Osteocyte (in vitro differentiated cells): Measurements from ENCODE around the gene PHC3. TPM values are rescaled to one million over a fixed set of nuclear protein-coding genes. Genes with fewer than 3 reads are reported as not detected.

Experiments
- DNase-seq: peaks from one replicate; pipeline ENCODE4 v3.0.0; 2021; ENCODE audit warnings: mixed read lengths; ENCODE audit not compliant: unreplicated experiment; ENCODE audit errors: extremely low spot score
- H3K27ac Mint-ChIP-seq: one replicate; pipeline ENCODE4 v1.8.0; 2021; ENCODE audit warnings: mild to moderate bottlenecking, mixed read lengths; ENCODE audit not compliant: unreplicated experiment
- H3K27me3 Mint-ChIP-seq: one replicate; pipeline ENCODE4 v1.8.0; 2021; ENCODE audit warnings: mixed read lengths; ENCODE audit not compliant: unreplicated experiment
- H3K36me3 Mint-ChIP-seq: one replicate; pipeline ENCODE4 v1.8.0; 2021; ENCODE audit warnings: mixed read lengths; ENCODE audit not compliant: unreplicated experiment
- H3K4me1 Mint-ChIP-seq: one replicate; pipeline ENCODE4 v1.8.0; 2021; ENCODE audit warnings: mixed read lengths; ENCODE audit not compliant: unreplicated experiment
- H3K4me3 Mint-ChIP-seq: one replicate; pipeline ENCODE4 v1.8.0; 2021; ENCODE audit warnings: mild to moderate bottlenecking, moderate library complexity, mixed read lengths; ENCODE audit not compliant: unreplicated experiment
- H3K9me3 Mint-ChIP-seq: one replicate; pipeline ENCODE4 v1.8.0; 2021; ENCODE audit warnings: mixed read lengths; ENCODE audit not compliant: unreplicated experiment
- total RNA-seq: library from RNA; stranded (reverse); gene quantifications from 2 replicates; pipeline ENCODE4 v1.2.1, GENCODE V29; 2021
- TF ChIP-seq, protein P1 (sequence below): fragments of 200-600 bp; sonication (generic); IDR thresholded peaks from 2 replicates; pipeline ENCODE4 v1.5.0; 2021; ENCODE audit warnings: antibody characterized with exemption, mild to moderate bottlenecking, moderate library complexity

PHC3 gene
- total RNA-seq, 1 donor from 2014 or later: 52.3 TPM

DNA sequence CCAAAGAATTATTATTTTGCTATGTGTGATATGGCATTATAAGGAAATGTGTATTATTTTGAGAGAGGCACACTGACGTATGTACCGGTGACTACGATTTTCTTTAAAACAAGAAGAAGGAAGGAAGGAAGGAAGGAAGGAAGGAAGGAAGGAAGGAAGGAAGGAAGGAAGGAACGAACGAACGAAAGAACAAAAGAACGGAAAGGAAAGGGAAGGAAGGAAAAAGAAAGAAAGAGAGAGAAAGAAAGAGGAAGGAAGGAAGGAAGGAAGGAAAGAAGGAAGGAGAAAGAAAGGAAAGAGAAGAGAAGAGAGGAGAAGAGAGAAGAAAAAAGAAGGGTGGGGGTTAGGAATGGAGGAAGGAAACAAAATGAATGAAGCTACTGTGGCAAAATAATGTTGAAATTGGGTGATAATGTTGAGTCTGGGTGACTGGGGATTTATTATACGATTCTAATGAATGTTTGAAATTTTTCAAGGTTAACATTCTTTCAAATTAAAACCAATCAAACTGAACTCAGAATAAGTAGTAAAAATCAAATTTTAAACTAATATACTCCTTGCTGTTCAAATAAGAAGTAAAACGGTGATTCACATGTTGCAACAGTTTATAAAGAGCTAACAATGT lies 70.3 kb downstream of the PHC3 start:
- peaks cover 42% of the 10 kb centered on the region for H3K36me3 Mint-ChIP-seq
- H3K27me3 Mint-ChIP-seq: no peaks in the 10 kb centered on the region
- DNase-seq: no peak
- no peak overlapping the region for H3K4me3 Mint-ChIP-seq
- TF ChIP-seq, protein P1, sequence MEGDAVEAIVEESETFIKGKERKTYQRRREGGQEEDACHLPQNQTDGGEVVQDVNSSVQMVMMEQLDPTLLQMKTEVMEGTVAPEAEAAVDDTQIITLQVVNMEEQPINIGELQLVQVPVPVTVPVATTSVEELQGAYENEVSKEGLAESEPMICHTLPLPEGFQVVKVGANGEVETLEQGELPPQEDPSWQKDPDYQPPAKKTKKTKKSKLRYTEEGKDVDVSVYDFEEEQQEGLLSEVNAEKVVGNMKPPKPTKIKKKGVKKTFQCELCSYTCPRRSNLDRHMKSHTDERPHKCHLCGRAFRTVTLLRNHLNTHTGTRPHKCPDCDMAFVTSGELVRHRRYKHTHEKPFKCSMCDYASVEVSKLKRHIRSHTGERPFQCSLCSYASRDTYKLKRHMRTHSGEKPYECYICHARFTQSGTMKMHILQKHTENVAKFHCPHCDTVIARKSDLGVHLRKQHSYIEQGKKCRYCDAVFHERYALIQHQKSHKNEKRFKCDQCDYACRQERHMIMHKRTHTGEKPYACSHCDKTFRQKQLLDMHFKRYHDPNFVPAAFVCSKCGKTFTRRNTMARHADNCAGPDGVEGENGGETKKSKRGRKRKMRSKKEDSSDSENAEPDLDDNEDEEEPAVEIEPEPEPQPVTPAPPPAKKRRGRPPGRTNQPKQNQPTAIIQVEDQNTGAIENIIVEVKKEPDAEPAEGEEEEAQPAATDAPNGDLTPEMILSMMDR: no peak
- no peak overlapping the region for H3K27ac Mint-ChIP-seq
- no peaks in the 10 kb centered on the region for H3K9me3 Mint-ChIP-seq
- H3K4me1 Mint-ChIP-seq: peaks cover 4% of the 10 kb centered on the region

DNA sequence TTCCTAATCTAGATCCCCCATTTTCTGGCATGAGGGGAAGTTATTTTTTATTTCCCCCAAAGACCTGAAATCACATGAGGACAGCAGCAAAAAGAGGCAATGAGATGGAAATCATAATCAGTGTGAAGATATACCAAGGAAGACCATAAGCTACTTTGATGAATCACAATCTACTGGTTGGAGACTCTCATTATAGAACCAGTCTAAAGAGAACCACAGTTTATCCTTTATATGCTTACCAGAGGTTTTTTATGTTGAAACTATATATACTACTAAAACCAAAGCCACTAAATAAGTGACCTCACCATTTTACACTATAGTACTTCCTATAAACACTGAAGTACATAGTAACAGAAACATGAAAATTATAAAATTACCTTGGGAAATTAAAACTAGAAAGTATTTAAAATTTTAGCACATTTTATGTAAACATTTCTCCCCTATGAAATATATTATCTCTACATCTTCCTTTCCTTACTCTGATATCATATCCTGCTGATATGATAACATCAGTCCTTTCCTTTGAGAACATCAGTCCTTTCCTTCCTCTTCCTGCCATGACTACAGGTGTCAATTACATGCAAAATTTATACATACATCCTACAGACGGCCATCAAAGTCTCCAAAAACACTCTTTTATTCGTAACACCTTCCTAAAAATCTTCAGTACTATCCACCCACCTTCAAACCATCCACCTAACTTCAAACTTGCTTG lies 71.8 kb downstream of the PHC3 start:
- Mint-ChIP-seq H3K9me3 (no peaks in the 10 kb centered on the region), H3K27me3 (no peaks in the 10 kb centered on the region), H3K4me3 (no peak overlapping the region), H3K27ac (peak overlapping the region; percentile 0), H3K36me3 (peaks cover 43% of the 10 kb centered on the region), H3K4me1 (peaks cover 4% of the 10 kb centered on the region)
- DNase-seq: no peak
- TF ChIP-seq, protein P1: no peak

DNA sequence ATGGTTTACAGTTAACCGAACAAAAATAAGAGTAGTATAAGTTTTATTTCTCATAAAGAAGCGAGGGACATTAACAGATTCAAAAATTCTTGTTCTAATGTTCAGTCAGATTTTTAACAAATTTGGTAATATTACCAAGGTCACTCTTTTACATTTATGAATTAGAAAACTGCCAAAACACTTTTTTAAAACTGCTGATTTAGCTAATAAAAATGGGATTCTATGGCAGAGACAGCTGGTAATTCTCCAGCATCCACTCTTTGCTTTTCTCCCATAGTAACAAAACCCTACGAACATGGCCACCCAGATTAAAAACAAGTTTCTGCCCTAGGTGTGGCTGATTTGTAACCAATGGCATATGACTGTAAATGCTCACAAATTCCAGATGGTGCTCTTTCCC lies 72.6 kb downstream of the PHC3 start:
- peaks cover 4% of the 10 kb centered on the region for H3K4me1 Mint-ChIP-seq
- H3K9me3 Mint-ChIP-seq: no peaks in the 10 kb centered on the region
- no peak overlapping the region for H3K27ac Mint-ChIP-seq
- TF ChIP-seq, protein P1: no peak
- H3K27me3 Mint-ChIP-seq: no peaks in the 10 kb centered on the region
- DNase-seq: no peak
- H3K4me3 Mint-ChIP-seq: no peak overlapping the region
- H3K36me3 Mint-ChIP-seq: peaks cover 38% of the 10 kb centered on the region

DNA sequence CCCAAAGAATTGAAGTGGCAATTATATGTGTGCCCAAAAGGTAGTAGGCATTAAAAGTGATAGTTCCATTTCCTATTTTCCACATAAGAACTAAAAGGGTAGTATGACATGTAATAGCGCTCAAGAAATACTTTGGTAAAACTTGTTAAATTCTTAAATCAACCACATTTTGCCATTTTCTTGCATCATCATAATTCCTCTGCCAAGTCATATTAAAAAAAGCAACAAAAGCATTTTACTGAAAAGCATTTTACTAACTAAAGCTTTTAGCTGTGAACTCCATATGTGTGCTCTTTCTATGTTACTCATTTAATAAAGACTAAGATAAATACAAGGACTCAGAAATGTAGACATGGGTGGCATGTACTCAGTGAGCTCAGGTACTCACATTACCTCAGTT lies 73.6 kb downstream of the PHC3 start:
- H3K36me3 Mint-ChIP-seq: peaks cover 34% of the 10 kb centered on the region
- no peaks in the 10 kb centered on the region for H3K27me3 Mint-ChIP-seq
- no peak overlapping the region for H3K27ac Mint-ChIP-seq
- DNase-seq: no peak
- TF ChIP-seq, protein P1: no peak
- no peaks in the 10 kb centered on the region for H3K9me3 Mint-ChIP-seq
- peaks cover 4% of the 10 kb centered on the region for H3K4me1 Mint-ChIP-seq
- no peak overlapping the region for H3K4me3 Mint-ChIP-seq

DNA sequence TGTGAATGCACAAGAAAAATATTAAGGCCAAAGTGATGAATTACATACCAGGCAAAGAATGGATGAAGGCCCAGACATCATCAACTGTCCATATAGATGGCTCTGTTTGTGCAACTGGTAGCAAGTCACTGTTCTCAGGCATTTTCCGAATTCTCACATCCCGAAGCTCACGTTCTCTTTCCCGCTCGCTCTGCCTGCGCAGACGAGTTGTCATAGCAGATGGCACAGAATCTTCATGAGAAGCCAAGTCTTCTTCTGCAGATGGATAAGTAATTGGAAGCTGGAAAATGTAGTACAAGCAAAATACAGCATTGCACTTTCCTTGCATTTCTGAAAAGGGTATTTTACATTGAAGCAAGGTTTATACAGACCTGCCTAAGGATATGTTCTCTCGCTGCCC lies 79.1 kb downstream of the PHC3 start:
- Mint-ChIP-seq H3K36me3 (peaks cover 55% of the 10 kb centered on the region), H3K27me3 (no peaks in the 10 kb centered on the region), H3K4me1 (no peaks in the 10 kb centered on the region), H3K27ac (no peak overlapping the region), H3K9me3 (no peaks in the 10 kb centered on the region), H3K4me3 (no peak overlapping the region)
- no peak for DNase-seq
- TF ChIP-seq, protein P1: no peak
